ENCODE data around the gene CNBD2. TPM values are rescaled to one million over a fixed set of nuclear protein-coding genes. Genes with fewer than 3 reads are reported as not detected.

CNBD2 gene
- total RNA-seq, 1 experiment from 2014 or later = 3.8 TPM

- TF ChIP-seq PRDM15 (CRISPR knock-in tag; IDR thresholded peaks at IDR 0.05) (no peak), E2F5 (CRISPR knock-in tag; IDR thresholded peaks at IDR 0.05) (no peak), TP53 (CRISPR knock-in tag; IDR thresholded peaks at IDR 0.05) (no peak), ZNF671 (CRISPR knock-in tag; IDR thresholded peaks at IDR 0.05) (no peak), MXD4 (CRISPR knock-in tag; IDR thresholded peaks at IDR 0.05; ENCODE audit: borderline replicate concordance) (no peak), USF1 (CRISPR knock-in tag; IDR thresholded peaks at IDR 0.05) (peak; percentile 92), SP1 (CRISPR knock-in tag; conservative IDR thresholded peaks at IDR 0.05) (peak; percentile 63; the same call in 1 of the 2 replicates), NFATC4 (CRISPR knock-in tag; IDR thresholded peaks at IDR 0.05) (no peak), CTCF (IDR thresholded peaks at IDR 0.05) (no peak), CBFB (CRISPR knock-in tag; IDR thresholded peaks at IDR 0.05; ENCODE audit: low read depth) (no peak), ESRRA (CRISPR knock-in tag; IDR thresholded peaks at IDR 0.05; ENCODE audit: borderline replicate concordance) (0 out of 2 replicates have a peak, but pooled peaks have one; percentile 18), GABPB1 (CRISPR knock-in tag; IDR thresholded peaks at IDR 0.05) (peak; percentile 87), ZNF423 (CRISPR knock-in tag; IDR thresholded peaks at IDR 0.05) (0 out of 2 replicates have a peak, but pooled peaks have one; percentile 18), EMX1 (CRISPR knock-in tag; IDR thresholded peaks at IDR 0.05) (no peak), GRHL2 (CRISPR knock-in tag; IDR thresholded peaks at IDR 0.05; ENCODE audit: insufficient replicate concordance, severe bottlenecking) (no peak), USF2 (CRISPR knock-in tag; IDR thresholded peaks at IDR 0.05) (peak; percentile 94), JUN (CRISPR knock-in tag; IDR thresholded peaks at IDR 0.05) (peak; percentile 55; the same call in 1 of the 2 replicates), KAT7 (CRISPR knock-in tag; IDR thresholded peaks at IDR 0.05; ENCODE audit: borderline replicate concordance) (peak; percentile 54; the same call in 1 of the 2 replicates), FOXJ3 (CRISPR knock-in tag; IDR thresholded peaks at IDR 0.05; ENCODE audit: borderline replicate concordance) (no peak)
- TF ChIP-seq, protein P1, sequence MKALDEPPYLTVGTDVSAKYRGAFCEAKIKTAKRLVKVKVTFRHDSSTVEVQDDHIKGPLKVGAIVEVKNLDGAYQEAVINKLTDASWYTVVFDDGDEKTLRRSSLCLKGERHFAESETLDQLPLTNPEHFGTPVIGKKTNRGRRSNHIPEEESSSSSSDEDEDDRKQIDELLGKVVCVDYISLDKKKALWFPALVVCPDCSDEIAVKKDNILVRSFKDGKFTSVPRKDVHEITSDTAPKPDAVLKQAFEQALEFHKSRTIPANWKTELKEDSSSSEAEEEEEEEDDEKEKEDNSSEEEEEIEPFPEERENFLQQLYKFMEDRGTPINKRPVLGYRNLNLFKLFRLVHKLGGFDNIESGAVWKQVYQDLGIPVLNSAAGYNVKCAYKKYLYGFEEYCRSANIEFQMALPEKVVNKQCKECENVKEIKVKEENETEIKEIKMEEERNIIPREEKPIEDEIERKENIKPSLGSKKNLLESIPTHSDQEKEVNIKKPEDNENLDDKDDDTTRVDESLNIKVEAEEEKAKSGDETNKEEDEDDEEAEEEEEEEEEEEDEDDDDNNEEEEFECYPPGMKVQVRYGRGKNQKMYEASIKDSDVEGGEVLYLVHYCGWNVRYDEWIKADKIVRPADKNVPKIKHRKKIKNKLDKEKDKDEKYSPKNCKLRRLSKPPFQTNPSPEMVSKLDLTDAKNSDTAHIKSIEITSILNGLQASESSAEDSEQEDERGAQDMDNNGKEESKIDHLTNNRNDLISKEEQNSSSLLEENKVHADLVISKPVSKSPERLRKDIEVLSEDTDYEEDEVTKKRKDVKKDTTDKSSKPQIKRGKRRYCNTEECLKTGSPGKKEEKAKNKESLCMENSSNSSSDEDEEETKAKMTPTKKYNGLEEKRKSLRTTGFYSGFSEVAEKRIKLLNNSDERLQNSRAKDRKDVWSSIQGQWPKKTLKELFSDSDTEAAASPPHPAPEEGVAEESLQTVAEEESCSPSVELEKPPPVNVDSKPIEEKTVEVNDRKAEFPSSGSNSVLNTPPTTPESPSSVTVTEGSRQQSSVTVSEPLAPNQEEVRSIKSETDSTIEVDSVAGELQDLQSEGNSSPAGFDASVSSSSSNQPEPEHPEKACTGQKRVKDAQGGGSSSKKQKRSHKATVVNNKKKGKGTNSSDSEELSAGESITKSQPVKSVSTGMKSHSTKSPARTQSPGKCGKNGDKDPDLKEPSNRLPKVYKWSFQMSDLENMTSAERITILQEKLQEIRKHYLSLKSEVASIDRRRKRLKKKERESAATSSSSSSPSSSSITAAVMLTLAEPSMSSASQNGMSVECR (CRISPR knock-in tag; IDR thresholded peaks at IDR 0.05; ENCODE audit: borderline replicate concordance) = peak; percentile 69
These were observed 82.3 kb downstream of the CNBD2 start (continued) for GRCh38 chr20:36050436-36051317.

Measured in WTC11 (cell line).